ENCODE measurements around the gene IGF2.

IGF2 gene

DNA sequence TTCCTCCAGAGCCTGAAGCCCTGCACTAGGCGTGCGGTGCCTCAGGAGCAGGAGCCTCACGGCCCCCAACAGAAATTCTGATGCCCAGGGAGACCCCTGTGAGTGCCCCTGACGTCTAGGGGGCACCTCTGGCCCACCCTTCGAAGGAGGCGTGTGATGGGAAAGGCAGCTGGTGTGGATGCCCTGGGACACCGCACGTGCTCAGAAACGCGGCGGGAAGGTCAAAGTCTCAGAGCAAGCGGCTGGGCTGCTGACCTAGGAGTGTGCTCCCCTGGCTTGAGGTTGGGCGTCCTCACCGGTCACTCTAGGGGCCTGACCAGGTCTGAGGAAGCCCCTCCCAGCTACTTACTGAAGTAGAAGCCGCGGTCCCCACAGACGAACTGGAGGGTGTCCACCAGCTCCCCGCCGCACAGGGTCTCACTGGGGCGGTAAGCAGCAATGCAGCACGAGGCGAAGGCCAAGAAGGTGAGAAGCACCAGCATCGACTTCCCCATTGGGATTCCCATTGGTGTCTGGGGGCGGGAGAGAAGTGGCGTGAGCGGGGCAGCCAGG lies 4.1 kb downstream of the IGF2 start:
- Histone ChIP-seq H3K79me2 (ENCODE audit: control insufficient read depth, insufficient read depth, low read length, unreplicated experiment) (no peaks in the 10 kb centered on the region), H2AFZ (ENCODE audit: low read length, unreplicated experiment) (no peak overlapping the region), H3K36me3 (ENCODE audit: insufficient read depth, low read length) (no peaks in the 10 kb centered on the region), H3K4me1 (ENCODE audit: control insufficient read depth, insufficient read depth, low read length, unreplicated experiment) (no peaks in the 10 kb centered on the region), H3K27me3 (ENCODE audit: insufficient read depth, low read length) (peaks cover 38% of the 10 kb centered on the region), H3K4me3 (ENCODE audit: low read depth, low read length) (no peak overlapping the region), H3K27ac (ENCODE audit: low read depth, low read length) (no peak overlapping the region)

DNA sequence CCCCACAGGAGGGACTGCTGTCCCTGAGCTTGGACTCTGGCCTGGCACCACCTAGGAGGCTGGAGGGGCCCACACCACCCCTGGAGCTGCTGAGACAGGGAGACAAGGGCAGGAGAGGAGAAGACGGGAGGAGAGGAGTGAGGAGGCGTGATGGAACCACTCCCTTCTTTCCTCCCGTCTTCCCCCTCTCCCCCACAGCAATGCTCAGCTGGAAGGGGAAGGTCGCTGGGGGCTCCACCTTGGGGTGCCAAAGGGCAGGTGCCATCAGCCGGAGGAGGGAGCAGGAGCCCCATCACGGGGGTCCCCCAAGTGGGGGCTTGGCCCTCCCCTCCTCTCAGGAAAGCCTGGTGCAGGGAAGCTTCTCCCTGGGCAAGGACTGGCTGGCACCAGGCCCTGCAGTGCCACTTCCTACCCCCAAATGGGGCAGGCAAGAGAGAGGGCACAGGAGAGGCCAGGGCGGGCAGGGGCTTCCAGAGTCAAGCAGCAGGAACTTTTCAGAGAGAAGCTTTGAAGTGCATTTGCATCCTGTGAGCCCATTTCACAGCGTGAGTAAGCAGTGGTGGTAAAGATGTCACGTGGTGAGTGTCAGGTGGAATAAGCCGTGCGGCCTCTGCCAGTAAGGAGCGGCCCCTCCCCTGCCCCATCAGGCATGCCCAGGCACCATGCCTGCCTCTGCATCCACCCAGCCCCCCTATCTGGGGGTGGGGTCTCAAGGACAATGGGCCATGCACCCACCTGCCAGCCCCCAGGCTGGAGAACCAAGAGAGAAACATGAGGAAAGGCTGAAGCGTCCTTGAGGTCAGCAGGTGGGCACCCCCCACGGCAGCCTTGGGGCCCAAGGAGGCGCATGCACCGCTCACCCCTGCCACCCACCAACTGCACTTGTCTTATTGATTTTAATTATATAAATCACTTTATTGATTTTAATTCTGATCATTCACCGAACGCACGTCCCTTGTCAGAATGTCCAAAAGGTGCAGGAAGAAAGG lies 4.9 kb downstream of the IGF2 start:
- no peaks in the 10 kb centered on the region for H3K36me3 ChIP-seq (ENCODE audit: insufficient read depth, low read length)
- no peak overlapping the region for H3K27ac ChIP-seq (ENCODE audit: low read depth, low read length)
- H3K4me3 ChIP-seq (ENCODE audit: low read depth, low read length) = no peak overlapping the region
- H3K4me1 ChIP-seq (ENCODE audit: control insufficient read depth, insufficient read depth, low read length, unreplicated experiment) = no peaks in the 10 kb centered on the region
- no peaks in the 10 kb centered on the region for H3K79me2 ChIP-seq (ENCODE audit: control insufficient read depth, insufficient read depth, low read length, unreplicated experiment)
- H3K27me3 ChIP-seq (ENCODE audit: insufficient read depth, low read length) = peaks cover 32% of the 10 kb centered on the region
- no peak overlapping the region for H2AFZ ChIP-seq (ENCODE audit: low read length, unreplicated experiment)

DNA sequence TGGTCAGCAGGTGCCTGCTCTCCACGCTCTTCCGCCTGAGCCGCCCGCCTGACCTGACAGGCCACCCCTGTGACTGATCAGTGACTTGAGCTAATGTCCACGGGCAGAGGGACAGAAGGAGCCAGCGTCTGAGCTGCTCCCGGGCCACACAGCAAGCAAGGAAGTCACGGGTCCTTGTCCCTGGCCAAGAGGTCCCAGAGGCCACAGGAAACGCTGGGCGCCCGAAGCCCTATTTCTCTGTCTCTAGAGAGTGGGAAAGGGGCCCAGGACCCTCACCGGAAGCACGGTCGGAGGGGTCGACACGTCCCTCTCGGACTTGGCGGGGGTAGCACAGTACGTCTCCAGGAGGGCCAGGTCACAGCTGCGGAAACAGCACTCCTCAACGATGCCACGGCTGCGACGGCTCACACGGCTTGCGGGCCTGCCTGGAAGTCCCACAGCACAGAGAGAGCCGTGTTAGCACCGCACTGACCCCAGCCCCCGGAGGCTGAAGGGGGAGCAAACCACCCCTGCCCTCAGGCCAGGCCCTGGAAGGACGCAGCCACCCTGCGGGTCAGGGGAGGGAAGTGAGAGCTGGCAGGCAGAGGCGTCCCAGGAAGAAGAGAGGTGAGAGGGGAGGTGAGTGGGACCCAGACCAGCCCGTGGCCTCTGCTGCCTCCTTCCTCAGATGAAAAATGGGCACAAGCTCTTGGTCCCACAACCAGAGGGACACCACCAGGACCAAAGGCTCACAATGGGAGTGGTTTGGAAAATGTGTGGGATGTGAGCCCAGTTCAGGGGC lies 5.8 kb downstream of the IGF2 start:
- Histone ChIP-seq H3K4me3 (ENCODE audit: low read depth, low read length) (no peak overlapping the region), H3K27ac (ENCODE audit: low read depth, low read length) (no peak overlapping the region), H3K4me1 (ENCODE audit: control insufficient read depth, insufficient read depth, low read length, unreplicated experiment) (no peaks in the 10 kb centered on the region)

DNA sequence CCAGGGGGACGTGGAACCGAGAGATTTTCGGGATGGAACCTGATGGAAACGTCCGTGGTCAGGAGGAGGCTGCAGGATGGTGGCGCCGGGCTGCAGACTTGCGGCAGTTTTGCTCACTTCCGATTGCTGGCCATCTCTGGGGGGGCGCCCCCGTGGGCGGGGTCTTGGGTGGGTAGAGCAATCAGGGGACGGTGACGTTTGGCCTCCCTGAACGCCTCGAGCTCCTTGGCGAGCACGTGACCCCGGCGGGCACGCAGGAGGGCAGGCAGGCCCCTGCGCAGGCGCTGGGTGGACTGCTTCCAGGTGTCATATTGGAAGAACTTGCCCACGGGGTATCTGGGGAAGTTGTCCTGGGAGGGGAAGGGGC lies 6.3 kb downstream of the IGF2 start:
- H3K79me2 ChIP-seq (ENCODE audit: control insufficient read depth, insufficient read depth, low read length, unreplicated experiment) = no peaks in the 10 kb centered on the region
- H2AFZ ChIP-seq (ENCODE audit: low read length, unreplicated experiment) = no peak overlapping the region
- peaks cover 20% of the 10 kb centered on the region for H3K27me3 ChIP-seq (ENCODE audit: insufficient read depth, low read length)
- H3K4me3 ChIP-seq (ENCODE audit: low read depth, low read length) = no peak overlapping the region
- no peaks in the 10 kb centered on the region for H3K36me3 ChIP-seq (ENCODE audit: insufficient read depth, low read length)
- H3K4me1 ChIP-seq (ENCODE audit: control insufficient read depth, insufficient read depth, low read length, unreplicated experiment) = no peaks in the 10 kb centered on the region
- H3K27ac ChIP-seq (ENCODE audit: low read depth, low read length) = no peak overlapping the region

More for the DNA sequence above, 5.8 kb downstream of the IGF2 start:
- H3K36me3 ChIP-seq (ENCODE audit: insufficient read depth, low read length) = no peaks in the 10 kb centered on the region
- H2AFZ ChIP-seq (ENCODE audit: low read length, unreplicated experiment) = no peak overlapping the region
- peaks cover 26% of the 10 kb centered on the region for H3K27me3 ChIP-seq (ENCODE audit: insufficient read depth, low read length)
- H3K79me2 ChIP-seq (ENCODE audit: control insufficient read depth, insufficient read depth, low read length, unreplicated experiment) = no peaks in the 10 kb centered on the region

DNA sequence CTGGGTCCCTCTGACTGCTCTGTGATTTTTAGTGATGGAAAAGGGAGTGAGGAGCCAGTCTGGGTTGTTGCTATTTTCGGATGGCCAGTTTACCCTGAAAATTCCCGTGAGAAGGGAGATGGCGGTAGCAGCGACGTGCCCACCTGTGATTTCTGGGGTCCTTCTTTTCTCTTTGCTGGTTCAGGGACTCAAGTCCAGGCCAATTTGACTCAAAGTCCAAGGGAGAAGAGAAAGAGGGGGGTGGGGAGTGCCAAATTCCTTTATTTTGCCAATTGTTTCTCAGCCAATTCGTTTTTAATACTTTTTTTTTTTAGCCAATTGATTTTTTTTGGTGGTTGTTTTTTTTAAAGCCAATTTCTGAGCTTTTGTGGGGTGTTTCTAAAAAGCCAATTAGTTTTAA lies 6.9 kb downstream of the IGF2 start:
- peaks cover 14% of the 10 kb centered on the region for H3K27me3 ChIP-seq (ENCODE audit: insufficient read depth, low read length)
- H3K4me1 ChIP-seq (ENCODE audit: control insufficient read depth, insufficient read depth, low read length, unreplicated experiment) = no peaks in the 10 kb centered on the region
- no peaks in the 10 kb centered on the region for H3K36me3 ChIP-seq (ENCODE audit: insufficient read depth, low read length)
- no peak overlapping the region for H2AFZ ChIP-seq (ENCODE audit: low read length, unreplicated experiment)
- H3K79me2 ChIP-seq (ENCODE audit: control insufficient read depth, insufficient read depth, low read length, unreplicated experiment) = no peaks in the 10 kb centered on the region
- no peak overlapping the region for H3K27ac ChIP-seq (ENCODE audit: low read depth, low read length)
- H3K4me3 ChIP-seq (ENCODE audit: low read depth, low read length) = no peak overlapping the region

DNA sequence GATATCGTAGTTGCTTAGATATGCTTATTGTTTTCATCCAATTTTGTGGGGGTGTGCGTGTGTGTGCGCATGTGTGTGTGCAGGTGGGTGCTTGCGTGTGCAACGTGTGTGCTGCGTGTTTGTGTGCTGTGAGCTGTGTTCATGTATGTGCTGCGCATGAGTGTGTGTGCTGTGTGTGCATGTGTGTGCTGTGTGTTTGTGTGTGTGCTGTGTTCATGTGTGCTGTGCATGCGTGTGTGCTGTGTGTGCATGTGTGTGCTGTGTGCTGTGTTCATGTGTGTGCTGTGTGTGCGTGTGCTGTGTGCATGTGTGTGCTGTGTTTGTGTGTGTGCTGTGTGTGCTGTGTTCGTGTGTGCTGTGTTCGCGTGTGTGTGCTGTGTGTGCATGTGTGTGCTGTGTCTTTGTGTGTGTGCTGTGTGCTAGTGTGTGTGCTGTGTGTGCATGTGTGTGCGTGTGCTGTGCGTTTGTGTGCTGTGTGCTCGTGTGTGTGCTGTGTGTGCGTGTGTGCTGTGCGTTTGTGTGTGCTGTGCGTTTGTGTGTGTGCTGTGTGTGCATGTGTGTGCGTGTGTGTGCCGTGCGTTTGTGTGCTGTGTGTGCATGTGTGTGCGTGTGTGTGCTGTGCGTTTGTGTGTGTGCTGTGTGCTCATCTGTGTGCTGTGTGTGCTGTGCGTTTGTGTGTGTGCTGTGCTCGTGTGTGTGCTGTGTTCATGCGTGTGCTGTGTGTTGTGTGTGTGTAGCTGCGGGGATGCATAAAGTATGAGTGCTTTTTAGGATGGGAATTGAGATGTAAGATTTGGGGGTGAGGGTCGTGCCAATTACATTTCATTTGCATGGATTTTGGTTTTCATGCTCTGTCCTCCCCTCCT lies 7.6 kb downstream of the IGF2 start:
- H3K36me3 ChIP-seq (ENCODE audit: insufficient read depth, low read length) = no peaks in the 10 kb centered on the region
- H3K4me3 ChIP-seq (ENCODE audit: low read depth, low read length) = no peak overlapping the region
- no peak overlapping the region for H2AFZ ChIP-seq (ENCODE audit: low read length, unreplicated experiment)
- H3K79me2 ChIP-seq (ENCODE audit: control insufficient read depth, insufficient read depth, low read length, unreplicated experiment) = no peaks in the 10 kb centered on the region
- H3K4me1 ChIP-seq (ENCODE audit: control insufficient read depth, insufficient read depth, low read length, unreplicated experiment) = no peaks in the 10 kb centered on the region
- H3K27me3 ChIP-seq (ENCODE audit: insufficient read depth, low read length) = peaks cover 8% of the 10 kb centered on the region
- H3K27ac ChIP-seq (ENCODE audit: low read depth, low read length) = no peak overlapping the region

DNA sequence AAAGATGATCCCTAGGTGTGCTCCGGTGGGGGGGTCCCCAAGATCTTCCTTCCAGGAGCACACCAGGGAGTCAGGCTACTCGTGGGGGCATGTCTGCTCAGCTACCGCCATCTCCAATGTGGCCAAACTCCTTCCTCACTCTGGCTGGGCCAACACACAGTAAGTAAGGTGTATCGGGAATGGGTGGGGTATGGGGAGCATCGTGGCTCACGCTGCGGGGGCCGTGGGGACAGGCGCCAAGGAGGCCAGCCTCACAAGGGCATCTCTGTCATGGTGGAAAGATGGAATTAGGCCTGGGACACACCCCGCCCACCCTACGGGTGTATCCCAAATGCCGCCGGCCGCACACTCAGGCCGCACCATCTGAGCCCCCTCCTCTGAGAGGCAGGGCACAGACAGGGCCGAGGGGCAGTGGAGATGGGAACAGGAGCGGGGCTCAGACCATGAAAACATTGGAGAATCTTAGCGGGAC lies 8.3 kb downstream of the IGF2 start:
- Histone ChIP-seq H3K79me2 (ENCODE audit: control insufficient read depth, insufficient read depth, low read length, unreplicated experiment) (no peaks in the 10 kb centered on the region), H3K4me3 (ENCODE audit: low read depth, low read length) (no peak overlapping the region), H2AFZ (ENCODE audit: low read length, unreplicated experiment) (no peak overlapping the region), H3K36me3 (ENCODE audit: insufficient read depth, low read length) (no peaks in the 10 kb centered on the region), H3K27me3 (ENCODE audit: insufficient read depth, low read length) (peaks cover 6% of the 10 kb centered on the region), H3K4me1 (ENCODE audit: control insufficient read depth, insufficient read depth, low read length, unreplicated experiment) (no peaks in the 10 kb centered on the region), H3K27ac (ENCODE audit: low read depth, low read length) (no peak overlapping the region)

DNA sequence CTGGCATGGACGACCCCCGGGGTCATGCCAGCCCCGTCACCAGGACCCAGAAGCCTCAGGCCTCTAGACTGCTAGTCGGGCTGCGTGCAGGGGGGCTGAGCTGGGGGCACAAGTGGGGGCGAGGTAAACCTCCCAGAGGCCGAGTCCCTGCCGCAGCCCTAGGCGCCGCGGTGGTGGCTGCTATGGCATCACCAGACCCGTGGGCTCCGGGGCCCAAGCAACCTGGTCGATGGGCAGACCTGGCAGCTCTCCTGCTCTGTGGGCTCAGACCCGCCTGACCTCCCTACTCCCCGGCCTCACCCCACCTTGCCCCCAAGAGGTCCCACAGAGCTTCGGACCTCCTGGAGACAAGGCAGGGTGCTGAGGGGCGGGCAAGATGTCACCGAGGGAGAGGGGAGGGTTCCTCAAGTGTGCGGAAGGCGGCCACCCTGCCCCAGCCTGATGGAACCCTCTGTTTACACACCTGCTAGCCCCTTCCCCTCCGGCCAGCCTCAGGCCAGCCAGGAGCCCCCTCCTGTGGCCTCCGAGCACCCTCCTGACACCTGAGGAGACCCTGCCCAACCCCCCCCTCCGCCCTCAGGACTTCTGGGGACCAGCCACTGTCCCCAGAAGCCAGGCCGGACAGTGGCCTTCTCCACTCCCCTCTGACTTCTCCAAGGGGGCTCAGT lies 9.4 kb downstream of the IGF2 start:
- H3K27ac ChIP-seq (ENCODE audit: low read depth, low read length) = no peak overlapping the region
- no peak overlapping the region for H2AFZ ChIP-seq (ENCODE audit: low read length, unreplicated experiment)
- no peaks in the 10 kb centered on the region for H3K79me2 ChIP-seq (ENCODE audit: control insufficient read depth, insufficient read depth, low read length, unreplicated experiment)
- H3K4me1 ChIP-seq (ENCODE audit: control insufficient read depth, insufficient read depth, low read length, unreplicated experiment) = no peaks in the 10 kb centered on the region
- H3K4me3 ChIP-seq (ENCODE audit: low read depth, low read length) = no peak overlapping the region
- H3K36me3 ChIP-seq (ENCODE audit: insufficient read depth, low read length) = no peaks in the 10 kb centered on the region
- H3K27me3 ChIP-seq (ENCODE audit: insufficient read depth, low read length) = peaks cover 6% of the 10 kb centered on the region

DNA sequence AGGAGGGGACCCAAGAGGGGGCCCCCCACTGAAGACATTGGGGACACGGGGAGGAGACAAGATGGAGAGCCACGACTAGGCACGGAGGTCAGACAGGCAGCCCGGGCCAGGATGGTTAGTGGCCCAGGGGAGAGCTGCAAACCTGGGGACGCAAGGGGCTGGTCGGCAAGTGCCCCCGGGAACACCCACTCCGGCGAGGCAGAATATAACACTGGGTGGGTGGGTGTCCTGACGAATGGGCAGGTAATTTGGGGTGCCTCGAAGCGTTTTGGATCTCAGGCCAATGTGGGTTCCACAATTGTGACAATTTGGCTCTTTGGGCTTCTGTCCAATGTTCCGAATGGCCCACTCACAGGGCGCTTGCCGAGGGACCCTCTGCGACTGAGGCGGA lies 9.9 kb downstream of the IGF2 start:
- no peaks in the 10 kb centered on the region for H3K36me3 ChIP-seq (ENCODE audit: insufficient read depth, low read length)
- no peak overlapping the region for H3K4me3 ChIP-seq (ENCODE audit: low read depth, low read length)
- H3K27ac ChIP-seq (ENCODE audit: low read depth, low read length) = no peak overlapping the region
- peaks cover 6% of the 10 kb centered on the region for H3K27me3 ChIP-seq (ENCODE audit: insufficient read depth, low read length)
- H2AFZ ChIP-seq (ENCODE audit: low read length, unreplicated experiment) = no peak overlapping the region
- no peaks in the 10 kb centered on the region for H3K4me1 ChIP-seq (ENCODE audit: control insufficient read depth, insufficient read depth, low read length, unreplicated experiment)
- H3K79me2 ChIP-seq (ENCODE audit: control insufficient read depth, insufficient read depth, low read length, unreplicated experiment) = no peaks in the 10 kb centered on the region
